HepG2 (cell line): Measurements from ENCODE around the gene PRDM7. TPM values are rescaled to one million over a fixed set of nuclear protein-coding genes. Genes with fewer than 3 reads are reported as not detected.
A peak's percentile ranks its signal among the peaks of the same experiment; 100 is the strongest.

ENCODE experiments used
- ATAC-seq: fragments of 200-7000 bp; cut with Tn5 transposase; 3 replicates; pipeline ENCODE4 v1.9.1; 2020; ENCODE audit warnings: mild to moderate bottlenecking, moderate library complexity
- BruUV-seq: library from RNA; stranded (reverse); fragments of 400-500 nt; replicated peaks from 2 replicates; lab custom pipeline; 2021; lab: Mats Ljungman, UMichigan
- CTCF ChIA-PET: fragments of 300-600 bp; formaldehyde crosslinking; extraction: SDS; loops from one replicate; lab custom pipeline; 2021; ENCODE audit warnings: low total read pairs, inconsistent platforms, low intra/inter-chr PET ratio; lab: Yijun Ruan, JAX
- POLR2A ChIA-PET: fragments of 350-600 bp; sonication (Branson Sonifier 250); formaldehyde crosslinking; loops from one replicate; lab custom pipeline; 2020; ENCODE audit warnings: antibody characterized with exemption, inconsistent platforms; lab: Yijun Ruan, JAX
- DNase-seq: peaks from one replicate; pipeline ENCODE4 v3.0.0-alpha.2; 2015; ENCODE audit warnings: low spot score
- FAIRE-seq: peaks from 3 replicates; lab custom pipeline; 2011; peaks lifted over from hg19 to GRCh38; lab: Jason Lieb, UNC
- H2AFZ ChIP-seq: one replicate; pipeline ENCODE4 v1.6.1; 2011; ENCODE audit warnings: low read length, inconsistent platforms
- H3K27ac ChIP-seq: fragments of 300-600 bp; 3 replicates; pipeline ENCODE4 v1.8.0; 2011; ENCODE audit warnings: mixed run types, mild to moderate bottlenecking, mixed read lengths, low read length, inconsistent platforms; ENCODE audit not compliant: insufficient read depth; ENCODE audit errors: extremely low read length
- H3K27me3 ChIP-seq, 2 experiments: fragments of 200-600 bp in 1 of 2; 2 replicates in 1 of 2; 3 replicates in 1 of 2; pipeline versions ENCODE4 v1.6.0 to v1.8.0; 2011; ENCODE audit warnings: low read length in 2 of 2, mild to moderate bottlenecking in 2 of 2, moderate library complexity in 2 of 2, inconsistent platforms in 1 of 2; ENCODE audit not compliant: insufficient read depth in 2 of 2, control insufficient read depth in 1 of 2
- H3K36me3 ChIP-seq, 2 experiments: fragments of 200-600 bp in 1 of 2; replicated peaks in 1 of 2; 2 replicates in 1 of 2; 3 replicates in 1 of 2; pipeline versions ENCODE4 v1.5.1 to v1.8.0; 2011; ENCODE audit warnings: low read length in 2 of 2, inconsistent platforms in 1 of 2; ENCODE audit not compliant: insufficient read depth in 2 of 2, control insufficient read depth in 1 of 2
- H3K4me1 ChIP-seq: 2 replicates; pipeline ENCODE4 v1.5.1; 2012; ENCODE audit warnings: low read length, inconsistent platforms; ENCODE audit not compliant: insufficient read depth
- H3K4me2 ChIP-seq: 2 replicates; pipeline ENCODE4 v1.6.0; 2011; ENCODE audit warnings: low read depth, low read length, inconsistent platforms
- H3K4me3 ChIP-seq, 3 experiments: fragments of 200-600 bp in 1 of 3; sonication (generic), shearing (Covaris generic) in 1 of 3; replicated peaks in 1 of 3; 2 replicates each; pipeline ENCODE4 v1.5.1; 2011 to 2016; ENCODE audit warnings: low read length in 3 of 3, inconsistent platforms in 2 of 3, low read depth in 2 of 3, mild to moderate bottlenecking in 2 of 3, control low read depth in 1 of 3, mixed read lengths in 1 of 3; ENCODE audit not compliant: insufficient read depth in 1 of 3
- H3K79me2 ChIP-seq: one replicate; pipeline ENCODE4 v1.6.1; 2011; ENCODE audit warnings: low read length, inconsistent platforms; ENCODE audit not compliant: insufficient read depth
- H3K9ac ChIP-seq: 2 replicates; pipeline ENCODE4 v1.6.0; 2011; ENCODE audit warnings: mild to moderate bottlenecking, low read depth, low read length, inconsistent platforms; ENCODE audit not compliant: insufficient read depth
- H3K9me3 ChIP-seq: 2 replicates; pipeline ENCODE4 v1.5.1; 2012; ENCODE audit warnings: mild to moderate bottlenecking, low read length
- H4K20me1 ChIP-seq: 2 replicates; pipeline ENCODE4 v1.6.0; 2011; ENCODE audit warnings: inconsistent platforms, mild to moderate bottlenecking, low read length, moderate library complexity; ENCODE audit not compliant: insufficient read depth
- AGO2 ChIP-seq: fragments of 200-400 bp; formaldehyde crosslinking; optimal IDR thresholded peaks from 2 replicates; pipeline ENCODE3; 2017; ENCODE audit warnings: mild to moderate bottlenecking, low read depth, low read length, moderate library complexity
- CAMTA2 ChIP-seq: sonication (generic); formaldehyde crosslinking; IDR thresholded peaks from 2 replicates; pipeline ENCODE4 v1.4.0; 2020; ENCODE audit warnings: mild to moderate bottlenecking, missing genetic modification reagents, borderline replicate concordance
- HMG20A ChIP-seq: IDR thresholded peaks from 2 replicates; pipeline ENCODE4 v1.6.1; 2016; ENCODE audit warnings: borderline replicate concordance
- RBFOX2 ChIP-seq: fragments of 200-400 bp; formaldehyde crosslinking; IDR thresholded peaks from 2 replicates; pipeline ENCODE4 v1.6.1; 2017; ENCODE audit warnings: low read depth, mild to moderate bottlenecking, low read length
- ZBTB21 ChIP-seq: sonication (generic); formaldehyde crosslinking; IDR thresholded peaks from 2 replicates; pipeline ENCODE4 v1.4.0; 2020; ENCODE audit warnings: missing genetic modification reagents
- ZFP36L2 ChIP-seq: sonication (generic); formaldehyde crosslinking; IDR thresholded peaks from 2 replicates; pipeline ENCODE4 v1.4.0; 2020; ENCODE audit warnings: missing genetic modification reagents
- ZNF577 ChIP-seq: sonication (generic); formaldehyde crosslinking; IDR thresholded peaks from 2 replicates; pipeline ENCODE4 v1.4.0; 2020; ENCODE audit warnings: mild to moderate bottlenecking, low read depth, missing genetic modification reagents, borderline replicate concordance
- ZNF672 ChIP-seq: sonication (generic); formaldehyde crosslinking; IDR thresholded peaks from 2 replicates; pipeline ENCODE4 v1.8.1; 2022; ENCODE audit warnings: missing genetic modification reagents
- WGBS: methylation state at CpG from one replicate; pipeline ENCODE4 v1.1.6; 2017; ENCODE audit warnings: low lambda C conversion rate; 5-methylcytosine and 5-hydroxymethylcytosine counted together
- in situ Hi-C: cut with HindIII; loops from 2 replicates; pipeline ENCODE4 v1.10.0; 2017; ENCODE audit warnings: low pct_unique_long_range_greater_than_20kb; ENCODE audit not compliant: extremely low pct_ligation_motif_present
- intact Hi-C: fragments of 100-400 bp; cut with micrococcal nuclease; formaldehyde crosslinking; loops from one replicate; pipeline ENCODE4 v1.10.0; 2022; ENCODE audit not compliant: unreplicated experiment
- polyA plus RNA-seq, 8 experiments: library from polyadenylated mRNA; depleted of rRNA in 3 of 8; stranded (reverse) in 7 of 8; unstranded in 1 of 8; fragments of >200 nt; fragmentation: Illumina TruSeq in 4 of 8; extraction: Trizol in 4 of 8; gene quantifications; 2 replicates each; pipeline versions ENCODE4 v1.2.1 to v1.2.3, GENCODE V29; 2011 to 2016; ENCODE audit warnings: low read depth in 4 of 8, missing spikeins in 1 of 8, mixed read lengths in 1 of 8; ENCODE audit not compliant: insufficient read depth in 1 of 8
- total RNA-seq, 5 experiments: library from RNA; depleted of rRNA; stranded (reverse); fragments of >200 nt; fragmentation: Illumina TruSeq; extraction: Trizol; gene quantifications; 2 replicates each; pipeline ENCODE4 v1.2.3, GENCODE V29; 2016; ENCODE audit warnings: low read depth in 1 of 5
- TF ChIP-seq, protein P1 (sequence below): IDR thresholded peaks from 2 replicates; pipeline ENCODE4 v1.6.1; 2016; ENCODE audit warnings: low read depth, missing genetic modification reagents, missing compliant biosample characterization

Gene PRDM7
- total and polyA plus RNA-seq, 2 of the 13 experiments (the other 11 are each of a cell fraction or from before 2014, with no cell fraction given) = not detected

DNA sequence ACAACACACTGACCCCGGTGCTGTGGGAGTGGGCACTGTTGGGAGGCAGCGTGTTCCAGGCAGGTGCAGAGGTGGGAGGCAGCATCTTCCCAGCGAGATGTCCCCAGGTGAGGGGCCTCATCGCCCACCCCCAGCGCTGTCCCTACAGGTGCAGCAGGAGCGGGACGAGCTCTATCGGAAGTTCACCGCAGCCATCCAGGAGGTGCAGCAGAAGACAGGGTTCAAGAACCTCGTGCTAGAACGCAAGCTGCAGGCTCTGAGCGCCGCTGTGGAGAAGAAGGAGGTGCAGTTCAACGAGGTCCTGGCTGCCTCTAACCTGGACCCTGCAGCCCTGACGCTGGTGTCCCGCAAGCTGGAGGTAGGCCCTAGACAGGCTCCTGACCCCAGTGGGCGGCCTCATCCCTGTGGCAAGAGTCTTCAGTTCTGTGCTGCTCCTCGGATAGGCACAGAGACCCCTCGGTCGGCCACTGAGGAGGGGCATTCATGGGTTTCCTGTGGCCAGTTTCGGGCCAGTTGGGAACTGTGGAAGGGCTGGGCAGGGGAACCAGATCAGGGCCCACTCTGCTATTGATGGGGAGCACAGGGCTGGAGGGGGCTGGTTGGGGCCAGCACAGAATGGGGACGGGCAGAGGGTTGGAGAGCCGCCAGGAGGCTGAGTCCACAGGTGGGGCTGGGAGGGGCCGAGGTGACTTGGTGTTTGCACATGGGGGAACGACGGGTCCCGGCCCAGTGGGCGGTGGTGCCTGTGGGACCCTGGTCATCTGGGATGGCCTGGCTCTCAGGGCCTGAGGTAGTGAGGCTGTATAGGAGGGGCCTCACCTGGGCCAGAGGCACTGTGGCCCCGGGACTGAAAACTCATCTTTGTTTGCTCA lies 36.7 kb downstream of the PRDM7 start:
- H3K4me2 ChIP-seq = no peak overlapping the region
- no peak overlapping the region for H3K9ac ChIP-seq
- H3K27me3 ChIP-seq = no peaks in the 10 kb centered on the region
- H3K36me3 ChIP-seq = peaks cover 47 to 57% of the 10 kb centered on the region in 2 experiments
- no peak for ATAC-seq
- ChIA-PET CTCF (no interaction called here), POLR2A (no interaction called here)
- intact Hi-C loops = no loop called here
- no peak overlapping the region for H2AFZ ChIP-seq
- 93% methylated on average over 25 of the region's 29 CpGs for WGBS
- no peaks in the 10 kb centered on the region for H3K9me3 ChIP-seq
- BruUV-seq = no TSS peak
- no peaks in the 10 kb centered on the region for H4K20me1 ChIP-seq
- H3K79me2 ChIP-seq = no peaks in the 10 kb centered on the region
- in situ Hi-C loops = no loop called here
- H3K4me3 ChIP-seq = no peak overlapping the region
- DNase-seq = no peak
- TF ChIP-seq ZFP36L2 (CRISPR knock-in tag) = no peak
- 0 out of 2 replicates have a peak, but pooled peaks have one; percentile 27 for TF ChIP-seq RBFOX2
- TF ChIP-seq AGO2 = peak; percentile 56
- TF ChIP-seq, all 625 proteins: peak for 2
- no peak for FAIRE-seq
- Histone ChIP-seq H3K4me1 (0 out of 2 replicates have a peak, but pooled peaks cover 8% of the 10 kb centered on the region), H3K27ac (no peak overlapping the region)

DNA sequence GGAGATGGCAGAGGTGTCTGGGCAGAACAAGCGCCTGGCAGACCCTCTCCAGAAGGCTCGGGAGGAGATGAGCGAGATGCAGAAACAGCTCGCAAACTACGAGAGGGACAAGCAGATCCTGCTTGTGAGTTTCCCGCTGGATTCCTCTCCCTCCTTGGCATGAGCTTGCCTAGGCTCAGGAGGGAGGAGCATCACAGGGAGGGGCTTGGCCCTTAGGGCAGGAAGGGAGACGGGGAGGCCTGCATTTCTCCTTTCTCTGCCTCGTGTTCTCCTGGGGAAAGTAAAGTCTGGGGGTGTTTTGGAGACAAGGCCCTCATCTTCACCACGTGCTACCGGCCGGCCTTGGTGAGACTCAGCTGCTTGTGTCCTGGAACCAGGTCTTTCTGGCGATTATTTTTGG lies 39.9 kb downstream of the PRDM7 start:
- no TSS peak for BruUV-seq
- ATAC-seq = no peak
- no peak for DNase-seq
- POLR2A ChIA-PET = no interaction called here
- H3K9me3 ChIP-seq = no peaks in the 10 kb centered on the region
- no peaks in the 10 kb centered on the region for H3K79me2 ChIP-seq
- no peaks in the 10 kb centered on the region for H3K27me3 ChIP-seq
- in situ Hi-C loops = no loop called here
- CTCF ChIA-PET = no interaction called here
- H3K4me1 ChIP-seq = no peaks in the 10 kb centered on the region
- H3K4me2 ChIP-seq = no peak overlapping the region
- FAIRE-seq = no peak
- H4K20me1 ChIP-seq = 0 out of 2 replicates have a peak, but pooled peaks cover 2% of the 10 kb centered on the region
- H3K27ac ChIP-seq = no peak overlapping the region
- no peak overlapping the region for H3K9ac ChIP-seq
- peaks cover 40 to 68% of the 10 kb centered on the region in 2 experiments for H3K36me3 ChIP-seq
- no peak overlapping the region for H3K4me3 ChIP-seq
- H2AFZ ChIP-seq = no peak overlapping the region
- 95% methylated on average over 10 of the region's 12 CpGs for WGBS
- intact Hi-C loops = no loop called here
- TF ChIP-seq ZBTB21 (CRISPR knock-in tag) = no peak
- TF ChIP-seq HMG20A (CRISPR knock-in tag) = no peak
- no peak for TF ChIP-seq ZNF672 (CRISPR knock-in tag)
- TF ChIP-seq, protein P1, sequence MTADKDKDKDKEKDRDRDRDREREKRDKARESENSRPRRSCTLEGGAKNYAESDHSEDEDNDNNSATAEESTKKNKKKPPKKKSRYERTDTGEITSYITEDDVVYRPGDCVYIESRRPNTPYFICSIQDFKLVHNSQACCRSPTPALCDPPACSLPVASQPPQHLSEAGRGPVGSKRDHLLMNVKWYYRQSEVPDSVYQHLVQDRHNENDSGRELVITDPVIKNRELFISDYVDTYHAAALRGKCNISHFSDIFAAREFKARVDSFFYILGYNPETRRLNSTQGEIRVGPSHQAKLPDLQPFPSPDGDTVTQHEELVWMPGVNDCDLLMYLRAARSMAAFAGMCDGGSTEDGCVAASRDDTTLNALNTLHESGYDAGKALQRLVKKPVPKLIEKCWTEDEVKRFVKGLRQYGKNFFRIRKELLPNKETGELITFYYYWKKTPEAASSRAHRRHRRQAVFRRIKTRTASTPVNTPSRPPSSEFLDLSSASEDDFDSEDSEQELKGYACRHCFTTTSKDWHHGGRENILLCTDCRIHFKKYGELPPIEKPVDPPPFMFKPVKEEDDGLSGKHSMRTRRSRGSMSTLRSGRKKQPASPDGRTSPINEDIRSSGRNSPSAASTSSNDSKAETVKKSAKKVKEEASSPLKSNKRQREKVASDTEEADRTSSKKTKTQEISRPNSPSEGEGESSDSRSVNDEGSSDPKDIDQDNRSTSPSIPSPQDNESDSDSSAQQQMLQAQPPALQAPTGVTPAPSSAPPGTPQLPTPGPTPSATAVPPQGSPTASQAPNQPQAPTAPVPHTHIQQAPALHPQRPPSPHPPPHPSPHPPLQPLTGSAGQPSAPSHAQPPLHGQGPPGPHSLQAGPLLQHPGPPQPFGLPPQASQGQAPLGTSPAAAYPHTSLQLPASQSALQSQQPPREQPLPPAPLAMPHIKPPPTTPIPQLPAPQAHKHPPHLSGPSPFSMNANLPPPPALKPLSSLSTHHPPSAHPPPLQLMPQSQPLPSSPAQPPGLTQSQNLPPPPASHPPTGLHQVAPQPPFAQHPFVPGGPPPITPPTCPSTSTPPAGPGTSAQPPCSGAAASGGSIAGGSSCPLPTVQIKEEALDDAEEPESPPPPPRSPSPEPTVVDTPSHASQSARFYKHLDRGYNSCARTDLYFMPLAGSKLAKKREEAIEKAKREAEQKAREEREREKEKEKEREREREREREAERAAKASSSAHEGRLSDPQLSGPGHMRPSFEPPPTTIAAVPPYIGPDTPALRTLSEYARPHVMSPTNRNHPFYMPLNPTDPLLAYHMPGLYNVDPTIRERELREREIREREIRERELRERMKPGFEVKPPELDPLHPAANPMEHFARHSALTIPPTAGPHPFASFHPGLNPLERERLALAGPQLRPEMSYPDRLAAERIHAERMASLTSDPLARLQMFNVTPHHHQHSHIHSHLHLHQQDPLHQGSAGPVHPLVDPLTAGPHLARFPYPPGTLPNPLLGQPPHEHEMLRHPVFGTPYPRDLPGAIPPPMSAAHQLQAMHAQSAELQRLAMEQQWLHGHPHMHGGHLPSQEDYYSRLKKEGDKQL (CRISPR knock-in tag) = no peak
- TF ChIP-seq CAMTA2 = no peak
- no peak for TF ChIP-seq ZNF577 (CRISPR knock-in tag)
